H7 (cell line): ENCODE measurements around the gene RESP18. TPM values are rescaled to one million over a fixed set of nuclear protein-coding genes. Genes with fewer than 3 reads are reported as not detected.

Experiments
- DNase-seq: peaks from one replicate; pipeline ENCODE4 v3.0.0; 2012
- H3K27me3 ChIP-seq: 2 replicates; pipeline ENCODE4 v1.6.0; 2011; ENCODE audit warnings: mild to moderate bottlenecking, low read length; ENCODE audit not compliant: control insufficient read depth, insufficient read depth
- H3K36me3 ChIP-seq: replicated peaks from 2 replicates; pipeline ENCODE4 v1.5.1; 2011; ENCODE audit warnings: low read length; ENCODE audit not compliant: control insufficient read depth, insufficient read depth
- H3K4me3 ChIP-seq: 2 replicates; pipeline ENCODE4 v1.5.1; 2011; ENCODE audit warnings: low read depth, mild to moderate bottlenecking, control low read depth, low read length, moderate library complexity; ENCODE audit not compliant: insufficient read depth
- total RNA-seq: library from RNA; depleted of rRNA; stranded (reverse); fragments of >200 nt; shearing (Covaris generic); gene quantifications from 2 replicates; pipeline ENCODE4 v1.2.3, GENCODE V29; 2014

The RESP18 gene
- total RNA-seq, 1 experiment from 2014 or later, result not detected

DNA sequence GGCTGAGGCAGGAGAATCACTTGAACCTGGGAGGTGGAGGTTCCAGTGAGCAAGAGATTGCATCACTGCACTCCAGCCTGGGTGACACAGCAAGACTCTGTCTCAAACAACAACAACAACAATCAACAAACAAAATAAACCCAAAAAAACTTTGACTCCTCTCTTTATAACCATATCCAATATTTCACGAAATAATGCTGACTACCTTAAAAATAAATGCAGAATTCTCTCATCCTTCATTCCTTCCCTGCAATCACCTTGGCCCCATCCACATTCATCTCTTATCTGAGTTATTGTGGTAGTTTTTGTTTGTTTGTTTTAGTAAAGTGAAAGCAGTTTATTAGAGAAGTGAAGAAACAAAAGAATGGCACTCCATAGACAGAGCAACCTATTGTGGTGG, 26.5 kb downstream of the RESP18 start:
- Histone ChIP-seq H3K36me3 (no peaks in the 10 kb centered on the region), H3K4me3 (no peak overlapping the region), H3K27me3 (peaks cover 33% of the 10 kb centered on the region)
- DNase-seq, result no peak

DNA sequence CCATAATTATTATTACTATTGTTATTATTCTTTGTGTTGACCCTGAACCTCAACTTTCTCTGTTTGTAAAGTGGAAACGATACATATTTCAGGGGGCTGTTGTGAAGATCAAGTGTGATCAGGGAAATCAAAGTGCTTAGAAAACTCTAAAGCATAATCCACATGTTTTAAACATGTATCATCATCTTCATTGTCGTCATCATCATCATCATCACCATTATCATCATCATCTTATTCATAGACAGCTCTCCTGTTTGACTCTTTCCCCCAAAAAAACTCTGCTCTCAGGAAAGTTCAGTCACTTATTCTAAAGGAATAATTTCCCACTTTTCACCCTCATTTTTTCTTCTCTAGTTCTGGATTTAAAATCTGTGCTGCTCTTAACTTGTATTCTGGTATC, 28.3 kb downstream of the RESP18 start:
- Histone ChIP-seq H3K36me3 (no peaks in the 10 kb centered on the region), H3K4me3 (no peak overlapping the region), H3K27me3 (peaks cover 31% of the 10 kb centered on the region)
- no peak for DNase-seq

GRCh38 chr2:219302412-219302968, 30.1 kb downstream of the RESP18 start:
- H3K36me3 ChIP-seq, result no peaks in the 10 kb centered on the region
- peaks cover 22% of the 10 kb centered on the region for H3K27me3 ChIP-seq
- no peak overlapping the region for H3K4me3 ChIP-seq
- no peak for DNase-seq

DNA sequence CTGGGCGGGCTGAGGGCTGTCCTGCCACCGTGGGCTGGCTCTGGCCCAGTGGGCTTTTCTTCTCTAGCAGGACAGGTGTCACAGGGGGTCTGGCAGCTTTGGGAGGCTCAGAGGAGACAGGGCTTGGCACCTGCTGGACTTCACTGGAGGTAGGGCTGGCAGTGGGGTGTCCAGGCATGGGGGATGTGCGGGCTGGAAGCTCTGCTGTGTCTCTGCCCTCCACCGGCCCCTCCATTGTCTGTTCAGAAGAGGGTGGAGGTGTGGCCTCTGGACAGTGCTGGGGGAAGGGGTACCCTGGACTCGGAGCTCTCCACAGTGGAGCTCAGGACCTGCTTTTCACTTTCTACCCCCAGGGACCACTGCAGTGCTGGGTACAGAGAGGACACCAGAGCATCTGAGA, 32.5 kb downstream of the RESP18 start:
- Histone ChIP-seq H3K36me3 (no peaks in the 10 kb centered on the region), H3K27me3 (peaks cover 21% of the 10 kb centered on the region), H3K4me3 (no peak overlapping the region)
- no peak for DNase-seq

GRCh38 chr2:219299372-219299760, 33.2 kb downstream of the RESP18 start:
- Histone ChIP-seq H3K4me3 (no peak overlapping the region), H3K27me3 (peaks cover 22% of the 10 kb centered on the region), H3K36me3 (no peaks in the 10 kb centered on the region)
- DNase-seq, result no peak

GRCh38 chr2:219298759-219299371, 33.7 kb downstream of the RESP18 start:
- Histone ChIP-seq H3K27me3 (peaks cover 24% of the 10 kb centered on the region), H3K4me3 (no peak overlapping the region), H3K36me3 (no peaks in the 10 kb centered on the region)
- DNase-seq, result peak; percentile 97

- DNase-seq, result peak; percentile 60
- no peaks in the 10 kb centered on the region for H3K36me3 ChIP-seq
- H3K27me3 ChIP-seq, result peaks cover 21% of the 10 kb centered on the region
- H3K4me3 ChIP-seq, result no peak overlapping the region
Measured at GRCh38 chr2:219297766-219298456, 34.6 kb downstream of the RESP18 start.

DNA sequence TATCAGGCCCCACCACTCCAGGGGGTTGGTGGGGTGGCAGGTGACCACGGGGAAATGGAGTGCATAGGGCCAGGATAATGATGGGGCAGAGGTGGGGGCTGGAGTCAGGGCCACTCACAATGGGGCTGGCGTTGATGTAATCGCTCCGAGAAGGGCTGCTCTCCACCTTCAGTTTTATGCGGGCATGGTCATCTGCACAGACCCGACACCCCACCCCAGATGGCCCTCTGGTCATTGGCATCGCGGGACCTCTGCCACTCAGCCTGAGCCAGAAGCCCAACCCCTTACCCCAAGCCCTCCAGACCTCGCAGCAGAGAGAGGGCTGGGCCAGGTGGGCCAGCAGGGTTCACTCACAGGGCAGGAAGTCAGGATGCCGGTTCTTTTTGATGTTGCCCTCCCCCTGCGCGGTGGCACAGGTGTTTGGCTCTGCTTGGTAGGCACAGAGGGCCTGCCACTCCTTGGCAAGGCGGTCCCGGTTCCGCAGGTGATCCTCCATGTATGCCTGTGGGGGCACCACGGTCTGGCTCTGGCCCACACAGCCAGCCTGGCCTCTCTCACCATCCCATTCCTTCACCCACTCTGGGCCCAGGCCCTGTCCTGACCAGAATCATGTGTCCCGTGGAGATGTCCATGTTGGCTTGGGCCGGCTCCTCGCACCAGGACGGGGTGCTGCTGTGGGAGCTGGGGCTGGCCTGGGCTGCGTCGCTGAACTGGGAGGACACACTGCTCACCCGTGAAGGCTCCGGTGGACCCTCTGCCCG, 35.7 kb downstream of the RESP18 start:
- Histone ChIP-seq H3K27me3 (peaks cover 20% of the 10 kb centered on the region), H3K4me3 (no peak overlapping the region), H3K36me3 (no peaks in the 10 kb centered on the region)
- peak; percentile 45 for DNase-seq

- Histone ChIP-seq H3K4me3 (no peak overlapping the region), H3K27me3 (peaks cover 19% of the 10 kb centered on the region)
- DNase-seq, result peak; percentile 36
Measured at GRCh38 chr2:219296142-219296541, 36.4 kb downstream of the RESP18 start.

GRCh38 chr2:219294356-219295351, 37.9 kb downstream of the RESP18 start:
- Histone ChIP-seq H3K4me3 (peak overlapping the region; percentile 86), H3K36me3 (no peaks in the 10 kb centered on the region), H3K27me3 (peaks cover 14% of the 10 kb centered on the region)
- DNase-seq, result peak; percentile 99

More at GRCh38 chr2:219296142-219296541, 36.4 kb downstream of the RESP18 start:
- no peaks in the 10 kb centered on the region for H3K36me3 ChIP-seq

GRCh38 chr2:219293736-219294231, 38.8 kb downstream of the RESP18 start:
- Histone ChIP-seq H3K36me3 (no peaks in the 10 kb centered on the region), H3K27me3 (peaks cover 9% of the 10 kb centered on the region), H3K4me3 (peak overlapping the region; percentile 86; the same call in 1 of the 2 replicates)
- DNase-seq, result no peak

- Histone ChIP-seq H3K36me3 (no peaks in the 10 kb centered on the region), H3K4me3 (no peak overlapping the region), H3K27me3 (peaks cover 9% of the 10 kb centered on the region)
- DNase-seq, result no peak
Measured at GRCh38 chr2:219292616-219293015, 39.9 kb downstream of the RESP18 start.

- Histone ChIP-seq H3K27me3 (peaks cover 9% of the 10 kb centered on the region), H3K4me3 (no peak overlapping the region), H3K36me3 (no peaks in the 10 kb centered on the region)
- no peak for DNase-seq
Measured at GRCh38 chr2:219291910-219292490, 40.5 kb downstream of the RESP18 start.
